B cell (primary cell): ENCODE results near the gene RIMBP2.

Experiments
- CTCF ChIP-seq: fragments of 200-600 bp; IDR thresholded peaks from one replicate; pipeline ENCODE4 v1.8.0; 2022; ENCODE audit warnings: antibody characterized with exemption, mild to moderate bottlenecking
- EZH2 ChIP-seq: IDR thresholded peaks from 2 replicates; pipeline ENCODE4 v1.6.1; 2012; ENCODE audit warnings: borderline replicate concordance, low read depth, mild to moderate bottlenecking, moderate library complexity, low read length; ENCODE audit not compliant: insufficient read depth, poor library complexity, severe bottlenecking

- TF ChIP-seq CTCF (no peak), EZH2 (no peak)
Observed at GRCh38 chr12:130583800-130584199, 132.3 kb downstream of the RIMBP2 start.
